Neural crest cell (in vitro differentiated cells): ENCODE data around the gene ALG12. TPM values are rescaled to one million over a fixed set of nuclear protein-coding genes. Genes with fewer than 3 reads are reported as not detected.
"Not testable (repeated sequence)": the region's sequence is repeated elsewhere in the genome, so short reads cannot be mapped to it uniquely, and the experiment has no call there.

Source experiments
- DNase-seq: peaks from one replicate; pipeline ENCODE4 v3.0.0; 2021; ENCODE audit warnings: low read depth, mixed read lengths, low spot score
- H3K27ac Mint-ChIP-seq: one replicate; pipeline ENCODE4 v1.8.0; 2021; ENCODE audit warnings: mild to moderate bottlenecking, mixed read lengths; ENCODE audit not compliant: unreplicated experiment
- H3K27me3 Mint-ChIP-seq: 2 replicates; pipeline ENCODE4 v1.8.0; 2021; ENCODE audit warnings: low read depth, mild to moderate bottlenecking, mixed read lengths
- H3K36me3 Mint-ChIP-seq: 2 replicates; pipeline ENCODE4 v1.8.0; 2021; ENCODE audit warnings: low read depth, mild to moderate bottlenecking, mixed read lengths
- H3K4me1 Mint-ChIP-seq: 2 replicates; pipeline ENCODE4 v1.8.0; 2021; ENCODE audit warnings: mixed read lengths
- H3K4me3 Mint-ChIP-seq: one replicate; pipeline ENCODE4 v1.8.0; 2021; ENCODE audit warnings: mild to moderate bottlenecking, mixed read lengths
- H3K9me3 Mint-ChIP-seq: 2 replicates; pipeline ENCODE4 v1.8.0; 2021; ENCODE audit warnings: mixed read lengths
- CTCF ChIP-seq: fragments of 200-600 bp; sonication (generic); conservative IDR thresholded peaks from 2 replicates; pipeline ENCODE4 v1.5.0; 2021; ENCODE audit warnings: antibody characterized with exemption, mild to moderate bottlenecking
- total RNA-seq: library from RNA; stranded (reverse); gene quantifications from 2 replicates; pipeline ENCODE4 v1.2.1, GENCODE V29; 2021

Gene ALG12
- total RNA-seq, 1 donor from 2014 or later, result 21.2 TPM

GRCh38 chr22:49948958-49949913 is 31.0 kb upstream of the ALG12 start:
- Mint-ChIP-seq H3K4me3 (no peak overlapping the region), H3K27me3 (no peaks in the 10 kb centered on the region), H3K27ac (peak overlapping the region; percentile 91), H3K9me3 (no peaks in the 10 kb centered on the region), H3K4me1 (peaks cover 18% of the 10 kb centered on the region), H3K36me3 (no peaks in the 10 kb centered on the region)
- no peak for DNase-seq
- TF ChIP-seq CTCF, result no peak

- no peak overlapping the region for H3K4me3 Mint-ChIP-seq
- no peaks in the 10 kb centered on the region for H3K27me3 Mint-ChIP-seq
- no peak overlapping the region for H3K27ac Mint-ChIP-seq
- H3K36me3 Mint-ChIP-seq, result no peaks in the 10 kb centered on the region
- peaks cover 18% of the 10 kb centered on the region for H3K4me1 Mint-ChIP-seq
- no peak for DNase-seq
- no peaks in the 10 kb centered on the region for H3K9me3 Mint-ChIP-seq
- no peak for TF ChIP-seq CTCF
These were observed 30.1 kb upstream of the ALG12 start for GRCh38 chr22:49948116-49948957.

GRCh38 chr22:49947296-49947622 is 29.0 kb upstream of the ALG12 start:
- H3K4me3 Mint-ChIP-seq, result peak overlapping the region; percentile 66
- H3K27me3 Mint-ChIP-seq, result no peaks in the 10 kb centered on the region
- no peak for TF ChIP-seq CTCF
- no peaks in the 10 kb centered on the region for H3K36me3 Mint-ChIP-seq
- H3K9me3 Mint-ChIP-seq, result no peaks in the 10 kb centered on the region
- H3K4me1 Mint-ChIP-seq, result peaks cover 18% of the 10 kb centered on the region
- no peak for DNase-seq
- H3K27ac Mint-ChIP-seq, result no peak overlapping the region

GRCh38 chr22:49946612-49947295 is 28.5 kb upstream of the ALG12 start:
- peaks cover 18% of the 10 kb centered on the region for H3K4me1 Mint-ChIP-seq
- H3K27ac Mint-ChIP-seq, result peak overlapping the region; percentile 84
- H3K36me3 Mint-ChIP-seq, result no peaks in the 10 kb centered on the region
- TF ChIP-seq CTCF, result no peak
- H3K4me3 Mint-ChIP-seq, result peak overlapping the region; percentile 66
- no peaks in the 10 kb centered on the region for H3K9me3 Mint-ChIP-seq
- no peaks in the 10 kb centered on the region for H3K27me3 Mint-ChIP-seq
- no peak for DNase-seq

GRCh38 chr22:49945042-49945794 is 27.0 kb upstream of the ALG12 start:
- Mint-ChIP-seq H3K4me1 (peaks cover 18% of the 10 kb centered on the region), H3K27ac (peak overlapping the region; percentile 67), H3K4me3 (peak overlapping the region; percentile 19)
- not testable (repeated sequence) for DNase-seq, H3K36me3 Mint-ChIP-seq, H3K9me3 Mint-ChIP-seq, H3K27me3 Mint-ChIP-seq
